ENCODE measurements around the gene RNF169.

GRCh38 chr11:74717221-74717969 lies 31.3 kb upstream of the RNF169 start:
- TF ChIP-seq CTCF (IDR thresholded peaks at IDR 0.05): no peak
- no peak for TF ChIP-seq EP300 (IDR thresholded peaks at IDR 0.05)

Data from ovary (tissue), 3 donors.